ENCODE data around the gene GAK.
A peak's percentile ranks its signal among the peaks of the same experiment; 100 is the strongest.
"Not testable (repeated sequence)": the region's sequence is repeated elsewhere in the genome, so short reads cannot be mapped to it uniquely, and the experiment has no call there.

Gene GAK

DNA sequence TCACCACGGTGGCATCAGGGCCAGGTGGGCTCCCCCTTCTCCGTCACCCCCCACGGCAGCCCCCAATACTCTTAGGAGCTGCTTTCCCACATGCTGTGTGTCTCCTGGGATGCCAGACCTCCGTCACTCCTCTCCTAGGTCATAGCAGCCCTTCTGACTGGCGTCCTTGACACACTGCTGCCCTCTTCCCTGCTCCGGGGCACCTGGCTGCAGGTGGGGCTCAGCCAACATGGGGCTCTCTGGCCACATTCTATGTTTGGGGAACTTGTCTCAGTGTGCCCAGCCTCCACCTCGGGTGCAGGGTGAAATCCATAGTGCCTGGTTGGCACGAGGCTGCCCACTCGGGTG, 14.0 kb upstream of the GAK start:
- Histone ChIP-seq H3K36me3 (no peaks in the 10 kb centered on the region), H3K9me3 (no peaks in the 10 kb centered on the region), H3K4me3 (ENCODE audit: low read depth, low read length) (no peak overlapping the region), H3K4me1 (no peaks in the 10 kb centered on the region), H3K27me3 (no peaks in the 10 kb centered on the region)
- no peak for DNase-seq
- TF ChIP-seq, protein P1, sequence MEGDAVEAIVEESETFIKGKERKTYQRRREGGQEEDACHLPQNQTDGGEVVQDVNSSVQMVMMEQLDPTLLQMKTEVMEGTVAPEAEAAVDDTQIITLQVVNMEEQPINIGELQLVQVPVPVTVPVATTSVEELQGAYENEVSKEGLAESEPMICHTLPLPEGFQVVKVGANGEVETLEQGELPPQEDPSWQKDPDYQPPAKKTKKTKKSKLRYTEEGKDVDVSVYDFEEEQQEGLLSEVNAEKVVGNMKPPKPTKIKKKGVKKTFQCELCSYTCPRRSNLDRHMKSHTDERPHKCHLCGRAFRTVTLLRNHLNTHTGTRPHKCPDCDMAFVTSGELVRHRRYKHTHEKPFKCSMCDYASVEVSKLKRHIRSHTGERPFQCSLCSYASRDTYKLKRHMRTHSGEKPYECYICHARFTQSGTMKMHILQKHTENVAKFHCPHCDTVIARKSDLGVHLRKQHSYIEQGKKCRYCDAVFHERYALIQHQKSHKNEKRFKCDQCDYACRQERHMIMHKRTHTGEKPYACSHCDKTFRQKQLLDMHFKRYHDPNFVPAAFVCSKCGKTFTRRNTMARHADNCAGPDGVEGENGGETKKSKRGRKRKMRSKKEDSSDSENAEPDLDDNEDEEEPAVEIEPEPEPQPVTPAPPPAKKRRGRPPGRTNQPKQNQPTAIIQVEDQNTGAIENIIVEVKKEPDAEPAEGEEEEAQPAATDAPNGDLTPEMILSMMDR (IDR thresholded peaks at IDR 0.05; ENCODE audit: low read depth, low read length): no peak

GRCh38 chr4:945274-946102, 13.4 kb upstream of the GAK start:
- DNase-seq: no peak
- H3K27me3 ChIP-seq: no peaks in the 10 kb centered on the region
- H3K4me3 ChIP-seq (ENCODE audit: low read depth, low read length): no peak overlapping the region
- H3K4me1 ChIP-seq: no peaks in the 10 kb centered on the region
- TF ChIP-seq, protein P1 (IDR thresholded peaks at IDR 0.05; ENCODE audit: low read depth, low read length): no peak
- H3K36me3 ChIP-seq: no peaks in the 10 kb centered on the region
- no peaks in the 10 kb centered on the region for H3K9me3 ChIP-seq

DNA sequence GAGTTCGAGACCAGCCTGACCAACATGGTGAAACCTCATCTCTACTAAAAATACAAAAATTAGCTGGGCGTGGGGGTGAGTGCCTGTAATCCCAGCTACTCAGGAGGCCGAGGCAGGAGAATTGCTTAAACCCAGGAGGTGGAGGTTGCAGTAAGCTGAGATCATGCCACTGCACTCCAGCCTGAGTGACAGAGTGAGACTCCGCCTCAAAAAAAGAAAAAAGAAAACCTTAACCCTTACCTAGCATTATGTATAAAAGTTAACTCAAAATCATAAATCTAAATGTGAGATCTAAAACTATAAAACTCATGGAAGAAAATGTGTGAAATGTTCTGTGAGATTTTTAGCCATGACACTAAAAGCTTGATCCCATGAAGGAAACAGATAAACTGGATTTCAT, 7.4 kb upstream of the GAK start:
- not testable (repeated sequence) for H3K4me1 ChIP-seq; H3K27me3 ChIP-seq; H3K4me3 ChIP-seq (ENCODE audit: low read depth, low read length); H3K9me3 ChIP-seq; DNase-seq; H3K36me3 ChIP-seq

- no peak for DNase-seq
- H3K27me3 ChIP-seq: no peaks in the 10 kb centered on the region
- H3K4me1 ChIP-seq: no peaks in the 10 kb centered on the region; the same call in 1 of the 2 replicates
- no peaks in the 10 kb centered on the region for H3K9me3 ChIP-seq
- TF ChIP-seq, protein P1 (IDR thresholded peaks at IDR 0.05; ENCODE audit: low read depth, low read length): peak; percentile 16; the same call in 1 of the 2 replicates
- H3K4me3 ChIP-seq (ENCODE audit: low read depth, low read length): peak overlapping the region; percentile 96
- no peaks in the 10 kb centered on the region; the same call in 1 of the 2 replicates for H3K36me3 ChIP-seq
These were observed 576 bp upstream of the GAK start for GRCh38 chr4:932713-933070.

DNA sequence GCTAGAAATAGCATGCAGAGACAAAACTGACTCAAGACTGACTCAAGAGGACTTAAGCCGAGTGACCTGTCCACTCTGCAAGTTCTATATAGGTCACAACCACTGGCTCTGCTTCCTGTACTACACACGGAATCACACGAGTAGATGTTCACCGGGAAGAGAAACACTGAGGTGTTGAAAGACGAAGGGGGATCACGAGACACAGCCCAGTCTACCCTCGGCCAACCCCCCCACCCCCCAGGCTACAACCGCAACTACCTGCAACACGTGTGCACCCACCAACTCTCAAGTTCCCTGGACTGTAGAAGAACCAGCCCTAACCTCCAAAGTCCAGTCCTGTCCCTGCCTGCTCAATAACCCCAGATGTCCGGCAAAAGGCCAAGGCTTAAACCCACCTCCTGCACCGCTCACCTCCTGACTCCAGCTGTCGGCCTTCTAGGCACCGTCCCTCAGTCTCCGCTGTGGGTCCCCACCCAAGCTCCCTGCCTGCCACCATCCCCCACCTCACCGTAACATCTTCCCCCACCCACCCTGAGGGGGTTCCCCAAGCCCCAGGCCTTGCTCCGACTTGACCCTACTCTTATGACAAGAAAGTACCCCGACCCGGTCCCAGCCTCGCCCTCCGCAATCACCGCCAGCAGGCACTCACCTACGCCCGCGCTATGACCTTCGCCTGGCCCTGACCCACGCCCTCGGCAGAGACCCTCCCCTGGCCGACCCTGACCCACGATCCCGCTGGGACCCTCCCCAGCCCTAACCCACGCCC, 739 bp downstream of the GAK start:
- Histone ChIP-seq H3K36me3 (no peaks in the 10 kb centered on the region; the same call in 1 of the 2 replicates), H3K4me3 (ENCODE audit: low read depth, low read length) (peak overlapping the region; percentile 96), H3K9me3 (no peaks in the 10 kb centered on the region), H3K4me1 (no peaks in the 10 kb centered on the region; the same call in 1 of the 2 replicates), H3K27me3 (no peaks in the 10 kb centered on the region)
- TF ChIP-seq, protein P1 (IDR thresholded peaks at IDR 0.05; ENCODE audit: low read depth, low read length): no peak
- DNase-seq: no peak

DNA sequence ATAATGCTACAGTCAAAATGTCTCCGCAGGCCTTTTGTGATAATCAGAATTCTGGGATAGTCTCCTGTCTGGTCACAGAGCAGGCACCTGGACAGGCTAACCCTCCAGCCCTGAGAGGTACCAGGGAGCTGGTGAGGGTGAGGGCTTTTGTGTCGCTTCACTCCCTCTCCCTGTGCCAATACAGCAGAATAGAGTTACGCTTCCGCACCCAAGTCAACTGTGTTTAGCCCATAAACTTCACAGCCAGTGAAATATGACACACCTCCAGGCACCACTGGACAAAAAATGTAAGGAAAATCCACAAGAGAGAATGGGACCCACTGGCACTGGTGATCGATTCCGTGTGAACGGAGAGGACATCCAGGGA, 1.3 kb downstream of the GAK start:
- H3K9me3 ChIP-seq: no peaks in the 10 kb centered on the region
- DNase-seq: no peak
- H3K4me3 ChIP-seq (ENCODE audit: low read depth, low read length): peak overlapping the region; percentile 96
- H3K4me1 ChIP-seq: no peaks in the 10 kb centered on the region; the same call in 1 of the 2 replicates
- TF ChIP-seq, protein P1 (IDR thresholded peaks at IDR 0.05; ENCODE audit: low read depth, low read length): no peak
- no peaks in the 10 kb centered on the region; the same call in 1 of the 2 replicates for H3K36me3 ChIP-seq
- H3K27me3 ChIP-seq: no peaks in the 10 kb centered on the region

All from BE2C (cell line).